Measurements from ENCODE around the gene SDHAF1.

DNA sequence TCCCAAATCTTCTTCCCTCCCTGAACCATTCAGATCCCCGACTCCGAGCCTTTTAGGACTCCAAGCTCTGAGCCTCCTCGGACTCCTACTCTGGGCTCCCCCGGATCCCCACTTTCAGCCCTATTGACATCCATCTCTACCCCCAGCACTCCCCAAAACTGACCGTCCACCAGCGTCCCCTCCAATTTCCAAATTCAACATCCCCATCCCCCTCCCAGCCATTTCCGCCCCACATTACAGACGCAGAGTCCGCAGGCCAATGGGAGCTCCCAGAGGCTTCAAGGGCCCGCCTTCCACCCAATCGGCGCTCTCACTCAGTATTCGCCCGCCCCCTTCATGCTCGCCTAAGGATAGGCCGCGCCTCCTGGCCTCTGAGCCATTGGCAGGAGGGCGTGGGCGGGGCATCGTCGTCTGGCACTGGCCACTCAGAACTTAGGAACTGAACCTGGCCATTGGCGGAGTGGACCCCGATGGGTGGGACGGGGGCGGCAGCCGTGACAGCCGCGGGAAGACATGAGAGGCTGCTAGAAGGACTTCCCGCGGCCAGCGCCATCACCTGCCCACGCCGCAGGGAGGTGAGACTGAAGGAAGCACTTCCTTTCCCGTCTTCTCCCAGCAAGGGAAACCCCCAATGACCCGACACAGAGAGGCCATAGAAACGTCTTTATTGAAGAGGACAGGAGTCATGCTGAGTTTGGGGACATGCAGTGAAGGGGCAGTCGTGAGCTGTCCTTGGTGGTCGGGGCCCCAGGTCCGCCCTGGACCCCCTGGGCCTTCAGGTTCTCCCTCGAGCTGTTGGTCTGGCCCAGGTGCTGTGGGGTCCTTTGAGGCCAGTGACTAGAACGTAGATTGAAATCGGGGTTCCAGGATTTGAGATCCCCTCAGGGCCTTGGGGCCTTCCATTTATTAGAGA is 19.3 kb downstream of the SDHAF1 start, which contains the start of gene ALKBH6:
- TF ChIP-seq, protein P1, sequence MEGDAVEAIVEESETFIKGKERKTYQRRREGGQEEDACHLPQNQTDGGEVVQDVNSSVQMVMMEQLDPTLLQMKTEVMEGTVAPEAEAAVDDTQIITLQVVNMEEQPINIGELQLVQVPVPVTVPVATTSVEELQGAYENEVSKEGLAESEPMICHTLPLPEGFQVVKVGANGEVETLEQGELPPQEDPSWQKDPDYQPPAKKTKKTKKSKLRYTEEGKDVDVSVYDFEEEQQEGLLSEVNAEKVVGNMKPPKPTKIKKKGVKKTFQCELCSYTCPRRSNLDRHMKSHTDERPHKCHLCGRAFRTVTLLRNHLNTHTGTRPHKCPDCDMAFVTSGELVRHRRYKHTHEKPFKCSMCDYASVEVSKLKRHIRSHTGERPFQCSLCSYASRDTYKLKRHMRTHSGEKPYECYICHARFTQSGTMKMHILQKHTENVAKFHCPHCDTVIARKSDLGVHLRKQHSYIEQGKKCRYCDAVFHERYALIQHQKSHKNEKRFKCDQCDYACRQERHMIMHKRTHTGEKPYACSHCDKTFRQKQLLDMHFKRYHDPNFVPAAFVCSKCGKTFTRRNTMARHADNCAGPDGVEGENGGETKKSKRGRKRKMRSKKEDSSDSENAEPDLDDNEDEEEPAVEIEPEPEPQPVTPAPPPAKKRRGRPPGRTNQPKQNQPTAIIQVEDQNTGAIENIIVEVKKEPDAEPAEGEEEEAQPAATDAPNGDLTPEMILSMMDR (conservative IDR thresholded peaks at IDR 0.05; ENCODE audit: low read length), result no peak
- TF ChIP-seq EZH2phosphoT487 (IDR thresholded peaks at IDR 0.05; ENCODE audit: borderline replicate concordance, low read depth, low read length), result no peak
